Neural cell (in vitro differentiated cells): Measurements from ENCODE around the gene PACS1. TPM values are rescaled to one million over a fixed set of nuclear protein-coding genes. Genes with fewer than 3 reads are reported as not detected.

Experiments used
- H2AFZ ChIP-seq: fragments of 200-600, 300-800 bp; sonication (generic), shearing (Covaris generic); 2 replicates; pipeline ENCODE4 v1.6.0; 2014; ENCODE audit warnings: low read depth, mild to moderate bottlenecking, antibody characterized with exemption, low read length, moderate library complexity
- H3F3A ChIP-seq: fragments of 200-600 bp; shearing (Covaris generic); 2 replicates; pipeline ENCODE4 v1.6.1; 2016; ENCODE audit warnings: mild to moderate bottlenecking, moderate library complexity, mixed read lengths, antibody characterized with exemption, low read length; ENCODE audit not compliant: insufficient read depth, poor library complexity, severe bottlenecking
- H3K27ac ChIP-seq: fragments of 200-600, 300-800 bp; sonication (generic), shearing (Covaris generic); 2 replicates; pipeline ENCODE4 v1.5.1; 2014; ENCODE audit warnings: mild to moderate bottlenecking, low read length, moderate library complexity
- H3K27me3 ChIP-seq: fragments of 300-800, 200-600 bp; sonication (generic), shearing (Covaris generic); 2 replicates; pipeline ENCODE4 v1.6.0; 2014; ENCODE audit warnings: mild to moderate bottlenecking, low read depth, low read length, moderate library complexity; ENCODE audit not compliant: insufficient read depth
- H3K36me3 ChIP-seq: fragments of 300-800, 200-600 bp; sonication (generic), shearing (Covaris generic); 2 replicates; pipeline ENCODE4 v1.5.1; 2014; ENCODE audit warnings: mild to moderate bottlenecking, antibody characterized with exemption, low read length, moderate library complexity; ENCODE audit not compliant: insufficient read depth
- H3K4me2 ChIP-seq: fragments of 300-800, 200-600 bp; sonication (generic), shearing (Covaris generic); 2 replicates; pipeline ENCODE4 v1.6.0; 2014; ENCODE audit warnings: mild to moderate bottlenecking, low read length
- H3K4me3 ChIP-seq: fragments of 300-800, 200-600 bp; sonication (generic), shearing (Covaris generic); 2 replicates; pipeline ENCODE4 v1.5.1; 2014; ENCODE audit warnings: mild to moderate bottlenecking, low read length, moderate library complexity
- H3K79me2 ChIP-seq: fragments of 200-600 bp; shearing (Covaris generic); replicated peaks from 2 replicates; pipeline ENCODE4 v1.6.0; 2014; ENCODE audit warnings: mild to moderate bottlenecking, low read length, moderate library complexity; ENCODE audit not compliant: insufficient read depth
- H3K9ac ChIP-seq: fragments of 300-800, 200-600 bp; sonication (generic), shearing (Covaris generic); 2 replicates; pipeline ENCODE4 v1.6.1; 2016; ENCODE audit warnings: mild to moderate bottlenecking, low read length, mixed read lengths
- H3K9me2 ChIP-seq: fragments of 200-600 bp; shearing (Covaris generic); 2 replicates; pipeline ENCODE4 v1.6.1; 2016; ENCODE audit warnings: mild to moderate bottlenecking, low read length, mixed read lengths; ENCODE audit not compliant: insufficient read depth
- H3K9me3 ChIP-seq: fragments of 200-600, 300-800 bp; sonication (generic), shearing (Covaris generic); 2 replicates; pipeline ENCODE4 v1.6.1; 2016; ENCODE audit warnings: mild to moderate bottlenecking, mixed run types, low read length, moderate library complexity, mixed read lengths
- H4K20me1 ChIP-seq: fragments of 200-600 bp; shearing (Covaris generic); 2 replicates; pipeline ENCODE4 v1.6.1; 2016; ENCODE audit warnings: mild to moderate bottlenecking, mixed run types; ENCODE audit not compliant: insufficient read depth
- CTCF ChIP-seq: fragments of 450-650 bp; IDR thresholded peaks from 2 replicates; pipeline ENCODE4 v1.5.1; 2014; ENCODE audit warnings: antibody characterized with exemption, mild to moderate bottlenecking, moderate library complexity; ENCODE audit not compliant: poor library complexity, severe bottlenecking
- EP300 ChIP-seq: fragments of 450-650 bp; conservative IDR thresholded peaks from 2 replicates; pipeline ENCODE4 v1.6.1; 2014; ENCODE audit warnings: antibody characterized with exemption, mild to moderate bottlenecking, moderate library complexity; ENCODE audit not compliant: poor library complexity, severe bottlenecking
- EZH2 ChIP-seq: fragments of 200-600, 300-800 bp; shearing (Covaris generic), sonication (generic); IDR thresholded peaks from 2 replicates; pipeline ENCODE4 v1.6.1; 2014; ENCODE audit warnings: antibody characterized with exemption, low read length, borderline replicate concordance, mild to moderate bottlenecking; ENCODE audit not compliant: insufficient read depth, poor library complexity, severe bottlenecking
- MXI1 ChIP-seq: fragments of 450-650 bp; conservative IDR thresholded peaks from 2 replicates; pipeline ENCODE4 v1.6.1; 2014; ENCODE audit warnings: antibody characterized with exemption, mild to moderate bottlenecking; ENCODE audit not compliant: poor library complexity, severe bottlenecking
- POLR2AphosphoS5 ChIP-seq: IDR thresholded peaks from 2 replicates; pipeline ENCODE4 v1.6.1; 2012
- RAD21 ChIP-seq: fragments of 450-650 bp; conservative IDR thresholded peaks from 2 replicates; pipeline ENCODE4 v1.6.1; 2014; ENCODE audit warnings: antibody characterized with exemption, mild to moderate bottlenecking, moderate library complexity
- REST ChIP-seq: IDR thresholded peaks from 2 replicates; pipeline ENCODE4 v1.6.1; 2012; ENCODE audit warnings: borderline replicate concordance
- SMC3 ChIP-seq: fragments of 450-650 bp; conservative IDR thresholded peaks from 2 replicates; pipeline ENCODE4 v1.6.1; 2014; ENCODE audit warnings: antibody characterized with exemption, mild to moderate bottlenecking, moderate library complexity; ENCODE audit not compliant: poor library complexity
- TAF1 ChIP-seq: IDR thresholded peaks from 2 replicates; pipeline ENCODE4 v1.6.1; 2012; ENCODE audit warnings: low read depth
- polyA plus RNA-seq: library from polyadenylated mRNA; depleted of rRNA; stranded (reverse); fragments of >200 nt; gene quantifications from 2 replicates; pipeline ENCODE4 v1.2.3, GENCODE V29; 2014

The PACS1 gene
- polyA plus RNA-seq, 1 donor from 2014 or later = 14.4 TPM

GRCh38 chr11:66195867-66196266, 125.8 kb downstream of the PACS1 start:
- H3K27me3 ChIP-seq = no peaks in the 10 kb centered on the region
- no peaks in the 10 kb centered on the region for H3K9me2 ChIP-seq
- no peak overlapping the region for H3K4me2 ChIP-seq
- no peaks in the 10 kb centered on the region for H3F3A ChIP-seq
- H3K36me3 ChIP-seq = peaks cover 6% of the 10 kb centered on the region
- H3K79me2 ChIP-seq = no peaks in the 10 kb centered on the region
- no peaks in the 10 kb centered on the region for H4K20me1 ChIP-seq
- TF ChIP-seq EZH2 (no peak), EP300 (no peak), POLR2AphosphoS5 (no peak), REST (no peak), SMC3 (no peak), MXI1 (no peak), RAD21 (no peak), TAF1 (no peak), CTCF (no peak)
- H3K4me3 ChIP-seq = no peak overlapping the region
- H2AFZ ChIP-seq = no peak overlapping the region
- H3K27ac ChIP-seq = no peak overlapping the region
- H3K9ac ChIP-seq = no peak overlapping the region
- H3K9me3 ChIP-seq = no peaks in the 10 kb centered on the region

- TF ChIP-seq MXI1 (no peak), EZH2 (no peak), CTCF (no peak), EP300 (no peak), TAF1 (no peak), POLR2AphosphoS5 (no peak), REST (no peak), SMC3 (no peak), RAD21 (no peak)
- Histone ChIP-seq H3K4me3 (no peak overlapping the region), H3K79me2 (no peaks in the 10 kb centered on the region), H3K27ac (no peak overlapping the region), H3K4me2 (no peak overlapping the region), H3K9me2 (no peaks in the 10 kb centered on the region), H3K27me3 (no peaks in the 10 kb centered on the region), H3K36me3 (no peaks in the 10 kb centered on the region), H4K20me1 (no peaks in the 10 kb centered on the region), H3K9me3 (peaks cover 6% of the 10 kb centered on the region), H3F3A (no peaks in the 10 kb centered on the region), H2AFZ (no peak overlapping the region), H3K9ac (no peak overlapping the region)
Observed at GRCh38 chr11:66203847-66204246, 133.8 kb downstream of the PACS1 start.
